Hematopoietic multipotent progenitor cell treated with erythropoietin and hydrocortisone succinate and interleukin-3 and kit ligand, for 8 days (in vitro differentiated cells): Measurements from ENCODE around the gene LDLRAP1.

Experiments used
- DNase-seq: peaks from one replicate; pipeline ENCODE4 v3.0.0-alpha.2; 2015

Gene LDLRAP1

GRCh38 chr1:25524568-25525360, 18.6 kb upstream of the LDLRAP1 start:
- DNase-seq, result no peak

GRCh38 chr1:25525361-25525688, 18.1 kb upstream of the LDLRAP1 start:
- DNase-seq, result no peak

- no peak for DNase-seq
Measured at GRCh38 chr1:25526753-25527152, 16.7 kb upstream of the LDLRAP1 start.

GRCh38 chr1:25527226-25527846, 16.1 kb upstream of the LDLRAP1 start:
- no peak for DNase-seq

- DNase-seq, result no peak
Measured at GRCh38 chr1:25527946-25528595, 15.3 kb upstream of the LDLRAP1 start.

- DNase-seq, result no peak
Measured at GRCh38 chr1:25528881-25529517, 14.4 kb upstream of the LDLRAP1 start.

DNA sequence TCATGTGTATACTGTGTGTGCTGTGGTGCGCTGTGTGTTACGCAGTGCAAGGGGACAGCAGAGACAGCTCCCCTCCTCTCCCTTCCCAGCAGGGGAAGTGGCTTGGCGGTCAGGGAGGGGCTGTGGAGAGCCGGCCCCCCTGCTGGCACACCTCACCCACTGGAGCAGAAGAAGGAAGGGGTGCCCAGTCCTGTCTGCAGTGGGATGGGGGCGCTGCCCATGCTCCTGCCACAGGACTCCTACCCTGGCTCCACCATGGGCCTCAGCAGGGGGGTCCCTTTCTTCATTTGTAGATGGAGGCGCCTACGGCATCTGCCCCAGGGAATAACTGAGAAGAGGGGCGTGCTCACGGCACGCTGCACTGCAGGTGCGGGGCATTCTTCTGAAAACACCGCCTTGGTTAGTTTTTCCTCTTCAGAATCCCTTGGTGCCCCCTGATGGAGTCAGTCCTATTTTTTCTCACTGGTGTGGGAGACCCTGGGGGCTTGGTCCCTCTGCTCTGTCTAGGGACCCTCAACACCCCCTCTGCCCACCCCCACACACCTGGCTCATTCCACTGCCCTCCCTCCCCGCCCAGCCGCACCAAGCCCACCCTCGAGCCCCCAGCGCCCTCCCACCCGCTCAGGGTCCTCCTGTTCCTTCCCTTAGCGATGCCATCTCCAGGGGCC, 13.8 kb upstream of the LDLRAP1 start:
- no peak for DNase-seq

DNA sequence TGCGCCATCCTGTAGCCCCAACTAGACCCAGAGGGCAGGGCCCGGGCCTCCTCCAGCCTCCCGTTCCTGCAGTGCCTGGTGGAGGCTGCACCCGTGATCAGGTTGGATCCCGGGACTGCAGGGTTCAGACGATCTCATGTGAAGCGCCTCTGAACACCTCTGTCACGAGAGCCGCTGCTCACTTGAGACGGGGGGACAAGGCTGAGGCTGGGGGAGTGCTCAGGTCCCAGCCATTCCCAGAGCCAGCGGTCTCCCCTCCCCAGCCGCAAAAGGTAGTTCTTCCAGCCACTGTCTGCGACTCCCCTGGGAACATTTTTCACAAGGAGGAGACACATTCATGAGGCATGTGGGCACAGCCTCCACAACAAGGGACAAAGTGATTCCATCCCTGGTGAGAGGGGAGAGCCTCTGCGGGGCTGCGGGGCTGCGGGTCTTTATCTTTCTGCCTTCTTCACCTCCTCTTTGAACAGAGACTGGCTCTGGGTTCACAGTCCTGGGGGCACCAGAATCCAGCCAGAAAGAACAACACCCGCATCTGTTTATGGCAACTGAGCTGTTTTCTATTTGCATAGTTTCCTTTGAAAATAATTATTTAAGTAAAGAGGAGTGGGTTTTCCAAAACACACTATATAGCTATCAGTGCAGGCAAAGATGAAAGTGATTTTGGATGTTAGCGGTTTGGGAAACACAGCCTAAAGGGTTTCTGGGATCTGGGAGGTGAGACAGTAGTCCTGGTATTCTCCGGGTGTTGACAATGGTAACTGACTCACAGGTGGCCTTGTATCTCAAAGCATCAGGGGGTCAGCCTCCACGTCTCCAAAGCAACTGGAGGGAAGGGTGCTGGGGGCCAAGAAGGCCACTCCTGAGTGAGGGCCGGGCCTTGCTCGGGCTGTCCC, 13.0 kb upstream of the LDLRAP1 start:
- no peak for DNase-seq

- DNase-seq, result no peak
Measured at GRCh38 chr1:25531082-25531461, 12.3 kb upstream of the LDLRAP1 start.

GRCh38 chr1:25532970-25533369, 10.4 kb upstream of the LDLRAP1 start:
- no peak for DNase-seq

- no peak for DNase-seq
Measured at GRCh38 chr1:25533775-25534409, 9.5 kb upstream of the LDLRAP1 start.

DNA sequence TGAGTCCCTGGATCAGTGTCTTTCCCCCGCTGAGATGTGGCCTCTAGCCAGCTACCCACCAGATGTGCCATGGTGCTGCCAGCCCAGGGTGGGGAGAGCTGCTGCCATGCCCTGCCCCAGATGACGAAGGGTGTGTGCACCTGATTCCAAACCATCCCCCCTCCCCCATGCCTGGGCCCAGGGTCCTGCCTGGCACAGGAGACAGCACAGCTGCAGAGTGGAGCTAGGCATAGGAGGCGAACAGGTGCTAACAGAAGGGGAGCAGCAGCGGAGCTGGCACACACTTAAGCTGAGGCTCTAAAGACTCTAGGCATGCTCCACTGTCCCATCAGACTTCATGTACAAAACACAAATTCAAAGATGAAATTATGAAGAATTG, 9.0 kb upstream of the LDLRAP1 start:
- no peak for DNase-seq

DNA sequence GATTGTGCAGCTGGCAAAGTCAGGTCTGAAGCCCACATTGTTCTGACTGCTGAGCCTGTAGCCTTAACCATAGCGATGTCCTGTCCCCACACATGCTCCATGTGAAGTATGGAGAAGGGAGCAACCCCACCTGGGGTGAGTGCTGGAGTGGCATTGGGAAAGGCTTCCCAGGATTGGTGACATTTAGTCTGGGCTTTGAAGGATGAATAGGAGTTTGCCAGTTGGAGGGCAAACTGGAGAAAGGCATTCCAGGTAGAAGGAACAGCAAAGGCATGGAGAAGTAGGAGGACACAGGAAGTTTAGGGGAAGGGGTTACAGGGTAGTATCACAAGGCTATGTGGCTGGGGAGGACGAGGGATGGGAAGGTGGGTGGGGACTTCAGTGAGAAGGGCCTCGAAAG, 7.3 kb upstream of the LDLRAP1 start:
- no peak for DNase-seq

GRCh38 chr1:25537153-25537831, 6.1 kb upstream of the LDLRAP1 start:
- DNase-seq, result no peak

GRCh38 chr1:25538191-25538767, 5.1 kb upstream of the LDLRAP1 start:
- no peak for DNase-seq

DNA sequence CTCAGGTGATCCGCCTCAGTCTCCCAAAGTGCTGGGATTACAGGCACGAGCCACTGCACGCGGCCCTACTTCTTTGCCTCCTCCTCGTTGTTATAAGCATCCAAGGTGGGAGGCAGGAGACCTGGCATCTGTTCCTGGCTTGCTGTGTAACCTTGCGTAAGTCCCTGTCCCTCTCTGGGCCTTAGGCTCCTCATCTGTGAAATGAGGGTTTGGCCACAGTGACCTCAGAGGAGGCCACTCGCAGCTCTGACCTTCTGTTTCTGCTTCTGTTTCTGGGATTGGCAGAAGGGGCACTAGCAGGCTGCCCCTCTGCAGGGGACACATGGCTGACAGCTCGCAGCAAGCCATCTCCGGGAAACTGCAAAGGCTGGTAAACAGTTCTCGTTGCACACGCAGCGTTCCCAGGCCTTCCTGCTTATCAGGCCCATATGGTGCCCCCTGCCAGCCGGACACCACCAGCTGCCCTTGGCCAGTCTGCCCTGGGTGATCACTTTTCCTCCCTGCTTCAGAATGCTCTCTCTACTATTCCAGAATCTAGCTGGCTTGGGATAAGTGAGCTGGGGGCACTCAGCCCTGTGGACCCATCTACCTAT, 2.6 kb upstream of the LDLRAP1 start:
- DNase-seq, result no peak

GRCh38 chr1:25541425-25541824, 2.0 kb upstream of the LDLRAP1 start:
- no peak for DNase-seq

DNA sequence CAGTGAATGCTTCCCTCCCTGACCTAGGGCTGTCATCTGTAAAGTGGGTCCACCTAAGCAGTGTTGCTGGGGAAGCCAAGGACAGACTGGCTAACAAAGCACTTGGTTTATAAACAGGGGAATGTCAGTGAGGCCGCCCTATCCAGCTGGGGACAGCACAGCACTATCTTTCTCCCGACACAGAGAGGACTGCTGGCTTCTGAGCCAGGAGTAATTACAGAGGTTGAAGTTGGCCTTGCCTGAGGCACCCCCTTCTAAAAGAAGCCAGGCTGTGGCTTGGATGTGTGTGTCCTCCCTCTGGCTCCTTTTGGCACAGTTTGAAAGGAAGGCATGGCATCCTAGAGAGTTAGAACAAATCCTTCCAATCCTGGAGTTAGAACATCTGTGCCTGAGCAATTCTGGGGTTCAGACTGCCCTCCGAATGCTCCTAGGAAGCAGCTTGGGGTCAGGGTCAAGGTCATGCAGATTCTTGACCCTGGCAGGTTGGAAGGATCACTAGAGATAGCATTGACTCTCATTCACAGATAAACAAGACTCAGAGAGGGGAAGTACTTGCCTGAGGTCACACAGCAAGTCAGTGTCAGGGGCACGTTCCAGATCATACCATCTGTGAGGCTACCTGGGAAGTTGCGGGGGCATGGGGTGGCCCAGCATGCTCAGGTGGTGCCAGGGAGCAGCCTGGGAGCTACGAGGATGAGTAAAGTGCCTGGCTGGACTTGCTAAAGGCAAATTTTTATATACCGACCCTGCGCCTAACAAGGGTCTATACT, 1.3 kb upstream of the LDLRAP1 start:
- DNase-seq, result no peak

- no peak for DNase-seq
Measured at GRCh38 chr1:25543005-25543424, 391 bp upstream of the LDLRAP1 start.
